ENCODE measurements around the gene RASL10A. TPM values are rescaled to one million over a fixed set of nuclear protein-coding genes. Genes with fewer than 3 reads are reported as not detected.

RASL10A gene
- total RNA-seq, 2 experiments from 2014 or later, result 2.7 to 23.7 TPM

DNA sequence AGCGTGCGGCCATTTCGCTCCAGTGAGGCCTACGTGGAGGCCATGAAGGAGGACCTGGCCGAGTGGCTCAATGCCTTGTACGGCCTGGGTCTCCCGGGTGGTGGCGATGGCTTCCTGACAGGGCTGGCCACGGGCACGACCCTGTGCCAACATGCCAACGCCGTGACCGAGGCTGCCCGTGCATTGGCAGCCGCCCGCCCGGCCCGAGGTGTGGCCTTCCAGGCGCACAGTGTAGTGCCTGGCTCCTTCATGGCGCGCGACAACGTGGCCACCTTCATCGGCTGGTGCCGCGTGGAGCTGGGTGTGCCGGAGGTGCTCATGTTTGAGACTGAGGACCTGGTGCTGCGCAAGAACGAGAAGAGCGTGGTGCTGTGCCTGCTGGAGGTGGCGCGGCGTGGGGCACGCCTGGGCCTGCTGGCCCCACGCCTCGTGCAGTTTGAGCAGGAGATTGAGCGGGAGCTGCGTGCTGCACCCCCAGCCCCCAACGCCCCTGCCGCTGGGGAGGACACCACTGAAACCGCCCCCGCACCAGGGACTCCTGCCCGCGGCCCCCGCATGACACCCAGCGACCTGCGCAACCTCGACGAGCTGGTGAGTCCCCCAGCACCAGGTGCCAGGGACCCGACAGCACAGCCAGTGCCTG, 7.2 kb downstream of the RASL10A start:
- no peak for TF ChIP-seq EZH2phosphoT487 (IDR thresholded peaks at IDR 0.05; ENCODE audit: borderline replicate concordance, low read depth, low read length)
- TF ChIP-seq, protein P1, sequence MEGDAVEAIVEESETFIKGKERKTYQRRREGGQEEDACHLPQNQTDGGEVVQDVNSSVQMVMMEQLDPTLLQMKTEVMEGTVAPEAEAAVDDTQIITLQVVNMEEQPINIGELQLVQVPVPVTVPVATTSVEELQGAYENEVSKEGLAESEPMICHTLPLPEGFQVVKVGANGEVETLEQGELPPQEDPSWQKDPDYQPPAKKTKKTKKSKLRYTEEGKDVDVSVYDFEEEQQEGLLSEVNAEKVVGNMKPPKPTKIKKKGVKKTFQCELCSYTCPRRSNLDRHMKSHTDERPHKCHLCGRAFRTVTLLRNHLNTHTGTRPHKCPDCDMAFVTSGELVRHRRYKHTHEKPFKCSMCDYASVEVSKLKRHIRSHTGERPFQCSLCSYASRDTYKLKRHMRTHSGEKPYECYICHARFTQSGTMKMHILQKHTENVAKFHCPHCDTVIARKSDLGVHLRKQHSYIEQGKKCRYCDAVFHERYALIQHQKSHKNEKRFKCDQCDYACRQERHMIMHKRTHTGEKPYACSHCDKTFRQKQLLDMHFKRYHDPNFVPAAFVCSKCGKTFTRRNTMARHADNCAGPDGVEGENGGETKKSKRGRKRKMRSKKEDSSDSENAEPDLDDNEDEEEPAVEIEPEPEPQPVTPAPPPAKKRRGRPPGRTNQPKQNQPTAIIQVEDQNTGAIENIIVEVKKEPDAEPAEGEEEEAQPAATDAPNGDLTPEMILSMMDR (conservative IDR thresholded peaks at IDR 0.05; ENCODE audit: low read length), result no peak
- Histone ChIP-seq H3K27ac (ENCODE audit: low read depth, low read length, poor library complexity, severe bottlenecking) (no peak overlapping the region), H3K4me1 (ENCODE audit: insufficient read depth, low read length, poor library complexity, severe bottlenecking) (peaks cover 8% of the 10 kb centered on the region), H2AFZ (ENCODE audit: low read length) (no peak overlapping the region), H3K36me3 (ENCODE audit: insufficient read depth, low read length) (peaks cover 4% of the 10 kb centered on the region; the same call in 1 of the 2 replicates), H3K9me2 (ENCODE audit: insufficient read depth, low read length) (no peaks in the 10 kb centered on the region), H3K4me2 (ENCODE audit: low read length) (no peak overlapping the region), H3K79me2 (ENCODE audit: insufficient read depth, low read depth, low read length) (no peaks in the 10 kb centered on the region), H3K9me3 (ENCODE audit: low read length) (no peaks in the 10 kb centered on the region), H4K20me1 (ENCODE audit: insufficient read depth, low read length) (no peaks in the 10 kb centered on the region), H3K4me3 (ENCODE audit: low read depth, low read length, poor library complexity, severe bottlenecking) (no peak overlapping the region)
- BruUV-seq (replicated peaks), result no TSS peak
- intact Hi-C loops (cut with micrococcal nuclease; ENCODE audit: unreplicated experiment), result loop anchor here (10.0 kb wide), 1 partner anchor 217 kb away; no protein-coding TSS in a partner anchor
- CTCF ChIA-PET (ENCODE audit: unreplicated experiment), result no interaction called here
- DNase-seq (ENCODE audit: low spot score), result no peak
- POLR2A ChIA-PET, result no interaction called here

DNA sequence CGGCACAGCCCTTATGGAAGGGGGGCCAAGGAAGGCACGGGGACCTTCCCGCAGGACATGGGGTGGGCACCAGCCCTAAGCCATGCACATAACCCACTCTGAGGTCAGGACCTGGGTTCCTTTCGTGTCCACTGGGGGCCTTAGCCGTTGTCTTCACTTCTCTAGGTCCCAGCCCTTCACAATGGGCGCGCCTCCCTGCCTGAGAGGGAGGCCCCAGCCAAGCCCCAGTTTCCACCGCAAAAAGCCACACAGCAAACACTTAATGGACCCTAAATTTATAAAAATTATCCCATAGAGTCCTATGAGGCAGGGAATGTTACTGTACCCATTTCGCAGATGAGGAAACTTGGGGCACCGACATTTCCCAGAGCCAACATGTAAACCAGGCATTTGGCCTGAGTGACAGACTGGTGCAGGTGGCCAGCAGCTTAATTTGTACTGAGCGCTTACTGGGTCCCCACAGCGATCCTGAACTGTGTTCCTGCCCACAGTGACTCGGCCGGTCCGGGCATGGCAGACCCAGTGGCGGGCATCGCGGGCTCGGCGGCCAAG, 7.8 kb downstream of the RASL10A start:
- TF ChIP-seq, protein P1 (conservative IDR thresholded peaks at IDR 0.05; ENCODE audit: low read length), result no peak
- TF ChIP-seq EZH2phosphoT487 (IDR thresholded peaks at IDR 0.05; ENCODE audit: borderline replicate concordance, low read depth, low read length), result no peak
- no peaks in the 10 kb centered on the region for H3K9me3 ChIP-seq (ENCODE audit: low read length)
- H3K4me1 ChIP-seq (ENCODE audit: insufficient read depth, low read length, poor library complexity, severe bottlenecking), result peaks cover 8% of the 10 kb centered on the region
- no peak overlapping the region for H3K4me2 ChIP-seq (ENCODE audit: low read length)
- H4K20me1 ChIP-seq (ENCODE audit: insufficient read depth, low read length), result no peaks in the 10 kb centered on the region
- intact Hi-C loops (cut with micrococcal nuclease; ENCODE audit: unreplicated experiment), result loop anchor here (10.0 kb wide), 1 partner anchor 217 kb away; no protein-coding TSS in a partner anchor
- H3K79me2 ChIP-seq (ENCODE audit: insufficient read depth, low read depth, low read length), result no peaks in the 10 kb centered on the region
- H3K4me3 ChIP-seq (ENCODE audit: low read depth, low read length, poor library complexity, severe bottlenecking), result no peak overlapping the region
- ChIA-PET POLR2A (no interaction called here), CTCF (ENCODE audit: unreplicated experiment) (no interaction called here)
- no peaks in the 10 kb centered on the region for H3K9me2 ChIP-seq (ENCODE audit: insufficient read depth, low read length)
- H3K36me3 ChIP-seq (ENCODE audit: insufficient read depth, low read length), result no peaks in the 10 kb centered on the region
- DNase-seq (ENCODE audit: low spot score), result no peak
- H2AFZ ChIP-seq (ENCODE audit: low read length), result no peak overlapping the region
- H3K27ac ChIP-seq (ENCODE audit: low read depth, low read length, poor library complexity, severe bottlenecking), result no peak overlapping the region
- BruUV-seq (replicated peaks), result no TSS peak
